ENCODE measurements around the gene MBD2.

DNA sequence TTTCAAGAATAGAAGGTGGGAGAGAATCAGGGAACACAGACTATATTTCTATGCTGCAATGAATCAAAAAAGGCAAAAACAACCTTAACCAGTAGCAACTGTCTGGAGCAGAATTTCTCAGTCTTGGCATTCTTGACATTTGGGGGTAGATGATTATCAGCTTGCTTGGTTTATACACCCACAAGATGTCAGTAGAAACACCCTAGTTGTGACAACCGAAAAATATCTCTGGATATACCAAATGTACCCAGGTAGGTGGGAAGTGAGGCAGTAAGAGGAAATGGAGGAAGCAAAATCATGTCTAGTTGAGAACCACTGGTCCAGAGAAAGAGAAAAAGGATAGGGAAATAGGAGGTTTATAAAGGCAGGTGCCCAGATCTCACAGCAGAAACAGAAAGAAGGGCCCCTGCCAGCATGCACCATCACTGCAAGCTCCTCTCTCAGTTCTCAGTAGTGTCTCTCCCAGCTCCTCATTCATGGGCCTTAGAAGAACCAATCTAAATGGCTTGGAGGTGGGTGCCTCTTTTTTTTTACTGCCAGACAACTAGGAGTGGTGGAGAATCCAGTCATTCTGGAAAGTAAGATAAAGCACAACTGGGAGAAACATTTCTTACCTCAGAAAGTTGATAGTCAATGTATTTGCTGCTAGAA, 50.4 kb downstream of the MBD2 start:
- TF ChIP-seq POLR2A (IDR thresholded peaks at IDR 0.05) (no peak), CTCF (IDR thresholded peaks at IDR 0.05) (no peak)

Measured in vagina (tissue), 2 donors.